ENCODE measurements around the gene GJA8.
A peak's percentile ranks its signal among the peaks of the same experiment; 100 is the strongest.
"Not testable (repeated sequence)": the region's sequence is repeated elsewhere in the genome, so short reads cannot be mapped to it uniquely, and the experiment has no call there.

GJA8 gene

DNA sequence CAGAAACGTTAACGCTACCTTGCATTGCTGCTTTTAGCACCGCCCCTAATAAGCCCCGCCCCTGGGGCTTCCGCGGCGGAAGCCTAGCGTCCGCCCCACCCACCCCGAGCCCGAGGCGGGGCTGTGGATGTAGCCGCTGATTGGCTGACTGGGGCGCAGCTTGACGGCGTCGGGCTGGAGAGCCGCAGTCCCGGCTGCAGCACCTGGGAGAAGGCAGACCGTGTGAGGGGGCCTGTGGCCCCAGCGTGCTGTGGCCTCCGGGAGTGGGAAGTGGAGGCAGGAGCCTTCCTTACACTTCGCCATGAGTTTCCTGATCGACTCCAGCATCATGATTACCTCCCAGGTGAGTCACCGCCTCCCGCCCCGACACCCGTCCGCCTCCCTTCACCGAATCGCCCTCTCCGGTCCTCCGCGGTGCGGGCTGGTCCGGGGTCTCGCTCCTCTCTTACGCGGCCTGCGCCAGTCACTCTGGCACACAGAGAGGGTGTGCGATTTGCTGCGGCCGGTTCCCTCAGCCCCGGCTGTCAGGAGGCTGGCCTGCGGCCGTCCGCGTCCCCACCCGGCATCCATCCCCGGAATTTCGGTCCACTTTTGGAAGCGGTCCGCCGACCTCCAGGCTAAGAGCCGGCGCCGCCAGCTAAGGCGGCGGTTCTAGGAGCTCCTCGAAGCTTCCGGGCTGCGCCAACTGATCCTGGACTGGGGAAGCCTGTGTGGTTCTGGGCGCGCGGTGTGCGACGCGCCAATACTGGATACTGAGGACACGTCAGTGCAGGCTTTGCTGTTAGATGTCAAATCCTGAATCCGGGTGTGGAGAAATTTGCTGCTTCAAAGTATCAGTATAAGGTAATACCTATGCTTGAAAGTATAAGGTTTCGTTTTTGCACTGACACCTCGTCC, 25.9 kb downstream of the GJA8 start, which contains the start of gene GPR89B:
Gene GPR89B, plus strand, starts transcription at position 185 of the 897 bp plus-strand sequence. Its CDS starts 117 bp downstream, at position 302.
- DNase-seq: peak; percentile 91

DNA sequence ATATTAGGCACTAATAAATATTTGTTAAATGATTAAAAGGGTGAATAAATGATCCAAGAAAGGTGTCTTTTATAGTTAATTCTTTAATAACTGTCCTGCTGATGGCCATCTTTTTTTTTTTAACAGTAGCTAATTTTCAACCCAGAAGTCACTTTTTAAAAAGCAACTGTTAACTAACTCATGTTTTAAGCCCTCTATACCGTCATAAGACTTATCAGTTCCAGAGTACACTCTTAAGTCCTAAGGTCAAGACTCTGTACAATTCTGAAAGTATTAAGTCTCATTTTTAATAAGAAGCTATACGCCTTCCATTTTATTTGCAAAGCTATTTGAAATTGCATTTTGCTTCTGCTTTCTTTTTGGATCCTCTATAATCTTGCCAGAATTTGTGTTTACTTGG, 28.5 kb downstream of the GJA8 start:
- not testable (repeated sequence) for DNase-seq

DNA sequence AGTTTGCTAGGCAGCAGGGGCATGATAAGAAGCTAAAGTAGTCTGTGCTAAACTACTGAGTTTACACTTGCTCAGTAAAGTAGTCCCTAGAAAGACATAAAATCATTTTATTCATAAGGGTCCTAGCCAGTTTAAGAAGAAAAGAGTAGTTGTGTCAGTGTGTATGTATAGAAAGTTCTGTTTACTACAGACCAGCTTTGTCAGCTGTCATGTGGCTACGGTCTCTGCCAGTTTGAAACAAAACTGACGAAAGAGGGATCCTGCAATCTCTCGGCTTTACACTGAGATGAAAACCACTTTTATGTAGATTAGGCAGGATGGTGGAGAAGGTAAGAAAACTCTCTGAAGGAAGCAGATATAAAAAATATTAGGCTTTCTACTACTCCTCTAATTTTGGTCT, 32.7 kb downstream of the GJA8 start:
- not testable (repeated sequence) for DNase-seq

DNA sequence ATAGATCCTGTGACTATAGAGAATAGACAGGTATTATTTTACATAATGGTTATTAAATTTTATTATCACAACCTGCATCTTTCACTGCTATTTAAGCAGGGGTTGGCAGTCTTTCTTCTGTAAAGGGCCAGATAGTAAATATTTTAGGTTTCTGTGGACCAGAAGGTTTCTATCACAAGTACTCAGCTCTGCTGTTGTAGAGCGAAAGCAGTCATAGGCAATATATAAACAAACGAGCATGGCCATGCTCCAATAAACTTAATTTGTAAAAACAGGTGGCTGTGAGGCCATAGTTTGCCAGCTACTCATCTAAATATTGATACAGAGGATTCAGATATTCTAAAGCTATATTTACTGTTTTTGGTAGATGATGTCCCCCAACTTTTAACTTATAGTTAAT, 37.9 kb downstream of the GJA8 start:
- DNase-seq: not testable (repeated sequence)

DNA sequence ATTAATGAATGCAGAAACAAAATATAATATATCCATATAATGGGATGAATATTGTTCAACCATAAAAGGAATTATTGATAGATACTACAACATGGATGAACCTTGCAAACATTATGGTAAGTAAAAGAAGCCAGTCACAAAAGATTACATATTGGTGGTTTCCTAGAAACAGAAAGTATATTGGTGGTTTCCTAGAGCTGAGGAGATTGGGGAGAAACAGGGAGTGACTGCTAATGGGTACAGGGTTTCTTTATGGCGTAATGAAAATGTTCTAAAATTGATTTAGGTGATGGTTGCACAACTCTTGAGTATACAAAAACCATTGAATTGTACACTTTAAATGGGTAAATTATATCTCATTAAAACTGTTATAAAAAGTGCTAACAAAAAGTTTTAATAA, 40.0 kb downstream of the GJA8 start:
- not testable (repeated sequence) for DNase-seq

DNA sequence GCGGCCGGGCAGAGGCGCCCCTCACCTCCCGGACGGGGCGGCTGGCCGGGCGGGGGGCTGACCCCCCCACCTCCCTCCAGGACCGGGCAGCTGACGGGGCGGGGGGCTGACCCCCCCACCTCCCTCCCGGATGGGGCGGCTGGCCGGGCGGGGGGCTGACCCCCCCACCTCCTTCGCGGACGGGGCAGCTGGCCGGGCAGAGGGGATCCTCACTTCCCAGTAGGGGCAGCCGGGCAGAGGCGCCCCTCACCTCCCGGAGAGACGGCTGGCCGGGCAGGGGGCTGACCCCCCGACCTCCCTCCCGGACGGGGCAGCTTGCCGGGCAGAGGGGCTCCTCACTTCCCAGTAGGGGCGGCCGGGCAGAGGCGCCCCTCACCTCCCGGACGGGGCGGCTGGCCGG, 46.9 kb downstream of the GJA8 start:
- not testable (repeated sequence) for DNase-seq
